NCI-H1436 treated with DMSO at 0.1 percent for 48 hours (cell line): ENCODE measurements around the gene SNX33.
"Not testable (repeated sequence)": the region's sequence is repeated elsewhere in the genome, so short reads cannot be mapped to it uniquely, and the experiment has no call there.

ENCODE experiments used
- DNase-seq: peaks from one replicate; lab custom pipeline; 2025; lab: John Stamatoyannopoulos, UW

Gene SNX33, protein sequence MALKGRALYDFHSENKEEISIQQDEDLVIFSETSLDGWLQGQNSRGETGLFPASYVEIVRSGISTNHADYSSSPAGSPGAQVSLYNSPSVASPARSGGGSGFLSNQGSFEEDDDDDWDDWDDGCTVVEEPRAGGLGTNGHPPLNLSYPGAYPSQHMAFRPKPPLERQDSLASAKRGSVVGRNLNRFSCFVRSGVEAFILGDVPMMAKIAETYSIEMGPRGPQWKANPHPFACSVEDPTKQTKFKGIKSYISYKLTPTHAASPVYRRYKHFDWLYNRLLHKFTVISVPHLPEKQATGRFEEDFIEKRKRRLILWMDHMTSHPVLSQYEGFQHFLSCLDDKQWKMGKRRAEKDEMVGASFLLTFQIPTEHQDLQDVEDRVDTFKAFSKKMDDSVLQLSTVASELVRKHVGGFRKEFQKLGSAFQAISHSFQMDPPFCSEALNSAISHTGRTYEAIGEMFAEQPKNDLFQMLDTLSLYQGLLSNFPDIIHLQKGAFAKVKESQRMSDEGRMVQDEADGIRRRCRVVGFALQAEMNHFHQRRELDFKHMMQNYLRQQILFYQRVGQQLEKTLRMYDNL

DNA sequence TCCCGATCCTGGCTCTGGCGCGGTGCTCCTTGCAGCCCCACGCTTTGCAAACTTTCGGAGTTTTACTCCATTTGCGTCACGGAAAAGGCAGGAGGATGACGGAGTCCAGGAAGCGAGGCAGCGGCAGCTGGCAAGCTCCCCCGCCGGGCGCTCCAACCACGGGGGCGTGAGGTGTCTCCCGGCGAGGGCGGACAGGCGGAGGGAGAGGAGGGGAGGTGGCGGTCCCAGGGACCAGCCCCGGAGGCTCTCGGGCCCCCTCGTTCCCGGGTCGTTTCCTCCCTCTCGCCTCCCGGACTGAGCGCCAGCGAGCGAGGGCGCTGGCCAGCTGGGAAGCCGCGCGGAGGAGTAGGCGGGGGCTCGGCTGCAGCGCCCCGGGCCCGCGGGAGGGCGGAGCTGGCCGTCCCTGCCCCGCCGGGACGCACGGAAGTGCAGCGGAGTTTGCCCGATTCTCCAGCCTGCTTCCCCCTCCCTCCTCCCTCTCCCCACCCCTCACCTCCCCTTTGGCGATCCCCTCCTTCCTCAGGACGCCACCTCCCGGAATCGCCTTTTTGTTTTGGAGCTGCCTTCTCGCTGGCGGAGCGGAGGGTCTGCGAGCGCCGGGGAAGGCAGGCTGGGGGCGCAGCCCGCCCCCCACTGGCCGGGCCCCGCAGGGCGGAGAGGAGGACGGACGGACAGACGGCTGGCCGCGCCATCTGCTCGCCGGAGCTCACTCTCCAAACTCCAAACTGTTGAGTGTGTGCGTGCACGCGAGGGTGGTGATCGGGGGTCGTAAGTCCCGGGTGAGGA lies at the start of gene SNX33:
TSS of gene SNX33 (plus strand) at position 543 of the 786 bp plus-strand sequence. CDS start 1,191 bp downstream, outside the sequence.
- no peak for DNase-seq

DNA sequence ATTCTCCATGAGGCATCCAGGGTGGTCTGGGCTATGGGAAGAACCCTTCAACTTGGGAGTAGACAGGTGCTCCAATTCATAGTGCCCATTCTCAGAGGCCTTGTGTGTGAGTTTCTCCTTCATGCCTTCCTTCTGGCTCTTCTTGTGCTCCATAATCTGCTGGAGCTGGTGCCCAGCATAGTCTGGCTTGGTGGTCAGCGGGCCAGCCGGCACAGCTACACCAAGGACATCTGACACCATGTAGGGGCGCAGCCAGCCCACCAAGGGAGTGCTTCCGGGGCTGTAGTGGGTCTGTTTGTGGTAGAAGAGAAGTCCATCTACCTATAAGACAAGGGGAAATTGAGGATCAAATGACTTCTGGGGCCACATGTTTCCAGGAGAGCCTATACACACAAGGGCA lies 49.4 kb upstream of the SNX33 start:
- no peak for DNase-seq

DNA sequence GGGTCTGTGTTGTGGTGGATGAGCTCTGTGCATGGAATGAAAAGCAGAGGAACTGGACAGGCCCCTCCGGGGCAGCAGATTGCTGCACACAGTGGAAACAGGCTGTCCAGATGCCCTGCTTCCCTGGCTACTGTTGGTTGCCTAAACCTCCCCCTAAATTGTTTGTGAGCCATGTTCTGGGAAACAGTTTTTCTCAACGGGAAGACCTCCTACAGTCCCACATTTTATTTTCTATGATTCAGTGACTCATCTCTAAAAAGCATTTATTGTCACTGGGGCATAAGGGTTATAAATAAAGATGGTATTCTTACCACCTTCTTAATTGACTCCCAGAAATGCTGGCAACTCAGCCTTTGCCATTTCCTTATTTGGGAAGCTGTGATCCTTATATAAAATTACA lies 48.3 kb upstream of the SNX33 start:
- no peak for DNase-seq

DNA sequence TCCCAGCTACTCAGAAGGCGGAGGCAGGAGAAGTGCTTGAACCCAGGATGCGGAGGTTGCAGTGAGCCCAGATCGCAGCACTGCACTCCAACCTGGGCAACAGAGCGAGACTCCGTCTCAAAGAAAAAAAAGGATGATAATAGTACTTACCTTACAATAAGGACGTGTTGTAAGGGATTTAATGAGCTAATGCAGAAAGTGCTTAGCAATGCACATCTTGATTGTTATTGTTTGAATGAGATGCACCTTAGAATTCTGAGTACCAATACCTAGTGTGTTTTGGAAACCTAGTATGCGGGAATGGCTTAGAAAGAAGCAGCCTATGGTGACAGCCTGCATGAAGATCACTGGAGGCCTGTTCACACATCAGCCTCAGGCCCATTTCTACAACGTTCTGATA lies 41.7 kb upstream of the SNX33 start:
- no peak for DNase-seq

DNA sequence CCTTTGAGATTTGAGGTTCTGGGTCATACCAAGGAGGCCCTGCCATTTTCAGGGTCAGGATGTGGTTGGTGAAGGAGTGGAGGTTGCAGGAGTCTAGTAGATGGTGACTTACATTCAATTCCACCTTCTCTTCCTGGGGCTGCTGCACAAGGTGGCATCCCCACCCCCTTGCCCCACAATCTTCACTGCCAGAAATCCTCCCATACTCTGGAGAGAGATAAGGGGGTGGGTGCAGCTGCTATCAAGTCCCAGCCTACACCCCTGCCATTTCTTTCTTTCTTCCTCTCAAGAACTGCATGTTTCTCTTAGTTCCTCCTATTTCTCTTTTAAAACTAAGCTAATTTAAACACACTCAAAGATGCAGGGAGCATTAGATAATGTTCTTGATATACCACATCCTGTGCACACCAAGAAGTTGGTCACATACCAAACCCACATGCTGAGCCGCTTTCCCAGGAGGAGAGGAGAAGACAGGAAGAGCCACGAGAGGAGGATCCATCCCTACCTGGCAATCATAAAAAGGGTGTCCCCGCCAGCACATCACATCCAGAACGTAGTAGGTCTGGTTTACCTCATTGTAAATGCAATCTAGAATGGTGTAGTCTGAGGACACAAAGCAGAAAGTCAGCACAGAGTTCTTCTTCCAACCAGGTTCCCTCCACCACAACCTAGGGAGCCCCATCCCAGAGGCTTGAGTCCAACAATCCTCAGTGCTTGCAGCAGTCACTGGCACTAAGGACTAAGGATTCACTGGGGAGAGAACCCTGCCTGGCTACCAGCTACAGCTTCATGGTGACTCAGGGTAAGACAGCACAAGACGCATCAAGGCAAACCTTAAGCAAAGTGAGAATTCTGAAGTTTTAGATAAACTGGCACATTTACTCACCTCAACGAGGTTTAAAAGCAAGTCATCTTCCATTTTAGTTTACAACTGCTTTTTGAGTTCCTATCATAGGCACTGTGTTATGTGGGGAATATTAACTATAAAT lies 40.7 kb upstream of the SNX33 start:
- DNase-seq, result no peak

DNA sequence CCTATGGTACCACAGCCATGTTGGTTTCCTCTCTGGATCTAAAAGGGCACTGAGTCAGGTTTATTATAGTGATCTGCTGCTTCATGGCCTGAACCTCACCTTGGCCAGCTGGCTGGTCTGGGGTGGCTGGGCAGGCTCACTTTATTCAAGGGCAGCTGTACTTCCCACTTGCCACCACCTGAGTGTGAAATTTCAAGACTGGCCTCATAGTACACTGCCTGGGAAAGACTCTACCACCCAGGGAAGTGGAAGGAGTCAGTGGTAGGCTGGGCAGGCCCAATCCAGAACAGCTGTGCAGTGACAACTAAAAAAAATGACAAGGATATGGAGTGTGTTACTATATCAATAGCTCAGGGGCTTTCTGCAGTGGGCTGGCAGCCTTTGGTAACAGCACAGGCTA lies 30.9 kb upstream of the SNX33 start:
- no peak for DNase-seq

DNA sequence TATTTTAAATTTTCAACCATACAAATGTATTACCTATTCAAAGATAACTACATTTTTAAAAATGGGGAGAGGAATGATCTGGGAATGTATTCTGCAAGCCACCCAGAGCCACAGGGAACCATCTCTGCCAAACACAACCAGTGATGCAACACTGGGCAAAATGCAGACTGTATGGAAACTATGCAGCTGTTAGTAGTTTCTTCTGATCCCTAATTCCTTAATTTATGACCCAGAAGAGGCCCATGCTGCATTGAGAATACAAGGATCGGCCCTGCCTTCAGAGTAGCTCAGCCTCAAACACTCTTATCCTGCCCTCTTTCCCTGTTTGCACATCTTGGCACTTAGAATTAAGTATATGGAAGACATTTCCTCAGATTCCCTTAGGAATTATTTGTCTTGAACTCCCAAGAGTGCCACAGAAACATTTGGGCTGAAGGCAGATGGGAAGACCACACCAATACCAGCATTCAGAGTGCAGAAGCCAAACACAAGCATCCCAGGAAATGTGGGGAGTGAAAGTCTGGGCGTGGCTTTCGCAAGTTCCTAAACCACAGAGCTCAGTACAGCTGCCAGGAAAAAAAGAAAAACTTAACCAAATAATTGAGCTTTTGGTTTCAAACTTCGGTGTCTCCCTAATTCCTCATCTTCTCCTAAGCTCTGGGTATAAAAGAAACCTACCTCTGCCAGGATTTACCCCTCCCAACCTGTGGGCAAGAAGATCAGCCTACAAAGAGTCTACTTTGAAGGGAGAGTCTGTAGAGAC lies 27.5 kb upstream of the SNX33 start:
- DNase-seq, result no peak

DNA sequence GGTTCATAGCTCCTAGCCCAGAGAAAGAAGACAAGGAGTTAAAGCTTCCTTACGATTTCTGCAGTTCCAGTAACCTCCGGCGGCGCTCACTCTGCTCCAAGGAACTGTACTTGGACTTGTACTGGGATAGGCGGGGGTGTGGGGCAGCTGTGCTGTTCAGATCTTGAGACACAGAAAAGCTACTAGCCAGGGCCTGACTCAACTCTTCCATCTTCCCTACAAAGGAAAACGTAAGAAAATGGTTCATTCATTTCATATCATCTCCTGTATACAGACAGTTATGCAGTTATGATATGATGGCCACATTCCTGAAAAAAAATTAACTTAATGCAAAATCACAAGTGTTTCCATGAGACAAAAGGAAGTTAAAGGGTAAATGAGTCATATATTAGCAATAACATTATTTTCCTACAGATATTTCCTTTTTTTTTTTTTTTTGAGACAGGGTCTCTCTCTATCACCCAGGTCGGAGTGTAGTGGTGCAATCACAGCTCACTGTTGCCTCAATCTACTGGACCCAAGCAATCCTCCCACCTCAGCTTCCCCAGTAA lies 26.8 kb upstream of the SNX33 start:
- no peak for DNase-seq

DNA sequence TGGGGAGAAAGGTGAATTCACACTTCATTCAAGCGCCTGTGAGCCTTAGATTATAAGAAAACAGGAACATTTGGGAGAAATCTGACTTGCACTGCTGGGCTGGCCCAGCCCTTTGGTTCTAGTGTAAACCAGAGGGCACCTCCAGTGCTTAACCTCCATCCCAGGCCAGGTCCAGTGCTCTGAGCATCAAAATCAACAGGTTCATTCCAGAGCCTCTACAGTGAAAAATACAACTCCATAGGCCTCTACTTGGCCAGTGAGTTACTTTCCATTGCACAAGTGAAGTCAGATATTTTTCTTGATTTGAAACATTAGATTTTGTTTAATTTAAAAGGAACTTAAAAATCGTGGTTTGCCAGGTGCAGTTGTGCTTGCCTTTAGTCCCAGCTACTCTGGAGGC lies 25.2 kb upstream of the SNX33 start:
- no peak for DNase-seq

DNA sequence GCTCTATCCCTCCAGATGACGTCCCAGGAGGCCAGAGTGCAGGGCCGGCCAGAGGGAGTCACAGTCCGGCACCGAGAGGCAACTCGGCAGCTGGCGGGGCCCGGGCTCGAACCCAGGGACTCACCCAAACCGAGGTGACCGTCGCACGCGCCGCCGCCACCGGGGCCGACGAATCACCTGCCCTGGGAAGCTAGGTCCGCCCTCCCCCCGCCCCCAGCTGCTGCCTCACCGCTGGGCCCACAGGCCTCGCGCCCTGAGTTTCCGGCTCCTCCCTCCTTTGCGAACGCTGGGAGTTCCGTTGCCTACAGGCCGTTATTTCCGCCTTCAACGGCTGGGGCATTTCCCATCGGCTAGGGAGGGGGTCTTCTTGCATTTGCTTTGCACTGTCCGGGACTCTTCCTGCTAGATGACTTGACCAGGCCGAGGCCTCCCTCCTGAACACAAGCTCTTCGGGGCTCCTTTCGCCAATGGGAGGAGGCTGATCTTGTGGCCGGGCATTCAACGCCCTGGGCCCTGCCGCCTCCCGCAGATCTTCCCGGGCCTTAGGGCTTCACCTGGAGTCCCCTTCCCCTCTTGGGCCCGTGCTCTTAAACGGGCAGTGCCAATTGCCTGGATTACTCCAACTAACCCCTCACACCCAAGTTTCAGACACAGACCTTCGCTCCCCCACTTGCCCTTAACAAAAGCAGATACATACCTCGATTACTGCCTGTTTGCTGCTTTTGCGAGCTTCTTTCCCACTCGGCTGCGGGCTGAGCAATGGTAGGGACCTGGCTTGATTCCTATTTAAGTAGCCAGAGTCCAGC lies 22.0 kb upstream of the SNX33 start, which contains the start of gene SNUPN:
TSS of gene SNUPN (minus strand) at position 184 of the 806 bp plus-strand sequence. CDS start 4,674 bp downstream, outside the sequence.
- DNase-seq, result peak; percentile 61

DNA sequence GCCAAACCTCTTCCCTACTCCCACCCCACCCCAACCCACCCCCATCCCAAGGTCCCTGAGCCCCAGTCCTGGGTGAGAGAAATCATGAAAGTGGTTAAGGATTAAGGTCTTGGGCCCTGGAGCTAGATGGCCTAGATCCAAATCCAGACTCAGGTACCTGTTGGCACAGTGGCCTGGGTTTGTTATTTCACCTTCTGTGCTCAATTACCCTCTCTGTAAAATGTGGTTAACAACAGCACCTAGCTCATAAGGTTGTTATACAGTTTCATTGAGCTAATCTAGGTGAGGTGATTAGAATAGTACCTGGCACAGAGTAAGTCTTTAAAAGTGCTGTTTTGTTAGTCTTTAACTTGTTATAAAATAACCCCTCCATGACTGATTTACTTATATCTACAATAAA lies 15.8 kb upstream of the SNX33 start:
- DNase-seq, result no peak

DNA sequence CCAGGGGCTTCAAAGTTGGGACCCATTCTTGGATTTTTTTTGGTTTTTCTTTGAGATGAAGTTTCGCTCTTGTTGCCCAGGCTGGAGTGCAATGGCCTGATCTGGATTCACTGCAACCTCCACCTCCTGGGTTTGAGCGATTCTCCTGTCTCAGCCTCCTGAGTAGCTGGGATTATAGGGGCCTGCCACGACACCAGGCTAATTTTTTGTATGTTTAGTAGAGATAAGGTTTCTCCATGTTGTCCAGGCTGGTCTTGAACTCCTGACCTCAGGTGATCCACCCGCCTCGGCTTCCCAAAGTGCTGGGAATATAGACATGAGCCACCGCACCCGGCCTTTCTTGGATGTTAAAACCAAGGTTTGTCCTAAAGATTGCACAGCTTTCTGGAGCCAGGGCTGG lies 13.8 kb upstream of the SNX33 start:
- DNase-seq, result not testable (repeated sequence)

DNA sequence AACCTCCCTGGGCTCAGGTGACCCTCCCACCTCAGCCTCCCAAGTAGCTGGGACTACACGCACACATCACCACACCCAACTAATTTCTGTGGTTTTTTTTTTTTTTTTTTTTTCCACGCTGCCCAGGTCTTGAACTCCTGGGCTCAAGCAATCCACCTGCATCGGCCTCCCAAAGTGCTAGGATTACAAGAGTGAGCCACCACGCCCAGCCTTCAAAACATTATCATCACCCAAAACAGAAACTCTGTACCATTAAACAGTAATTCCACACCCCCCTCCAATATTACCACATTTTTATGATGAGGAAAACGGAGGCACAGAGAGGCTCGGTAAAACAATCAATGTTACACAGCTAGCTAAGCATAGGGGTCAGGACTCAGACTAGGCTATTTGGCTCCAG lies 11.7 kb upstream of the SNX33 start:
- DNase-seq, result no peak

DNA sequence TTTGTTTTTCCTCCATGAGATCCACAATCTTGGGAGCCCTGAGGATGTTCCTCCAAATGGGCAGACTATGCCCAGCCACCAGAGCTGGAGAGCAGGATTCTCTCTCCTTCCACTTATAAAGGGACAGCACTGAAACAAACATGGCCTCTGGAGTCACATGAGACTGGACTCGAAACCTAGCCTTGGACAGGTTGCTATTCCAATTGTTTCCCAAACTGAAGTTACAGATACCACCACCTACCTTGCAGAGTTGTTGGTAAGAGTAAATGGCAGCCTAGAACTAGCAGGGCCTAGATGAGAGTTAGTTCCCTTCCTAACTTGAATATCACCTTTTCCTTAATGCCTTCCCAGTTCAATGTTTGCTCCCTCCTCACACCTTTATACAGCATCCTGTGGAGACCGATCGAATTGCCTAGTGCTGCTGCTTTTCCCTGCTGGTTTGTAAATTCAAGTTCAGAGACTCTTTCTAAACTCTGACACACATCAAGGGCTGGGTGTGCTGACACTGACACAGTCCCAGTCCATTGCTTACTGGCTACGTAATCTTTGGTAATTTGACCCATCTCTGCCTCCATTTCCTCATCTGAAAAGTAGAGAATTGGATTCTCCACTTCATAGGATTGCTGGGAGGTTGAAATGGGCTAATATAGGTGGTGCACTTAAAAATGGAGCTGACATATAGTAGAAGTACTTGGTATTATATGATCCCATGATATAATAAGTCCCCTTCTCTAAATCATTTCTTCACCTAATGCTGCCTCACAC lies 10.3 kb upstream of the SNX33 start:
- no peak for DNase-seq

DNA sequence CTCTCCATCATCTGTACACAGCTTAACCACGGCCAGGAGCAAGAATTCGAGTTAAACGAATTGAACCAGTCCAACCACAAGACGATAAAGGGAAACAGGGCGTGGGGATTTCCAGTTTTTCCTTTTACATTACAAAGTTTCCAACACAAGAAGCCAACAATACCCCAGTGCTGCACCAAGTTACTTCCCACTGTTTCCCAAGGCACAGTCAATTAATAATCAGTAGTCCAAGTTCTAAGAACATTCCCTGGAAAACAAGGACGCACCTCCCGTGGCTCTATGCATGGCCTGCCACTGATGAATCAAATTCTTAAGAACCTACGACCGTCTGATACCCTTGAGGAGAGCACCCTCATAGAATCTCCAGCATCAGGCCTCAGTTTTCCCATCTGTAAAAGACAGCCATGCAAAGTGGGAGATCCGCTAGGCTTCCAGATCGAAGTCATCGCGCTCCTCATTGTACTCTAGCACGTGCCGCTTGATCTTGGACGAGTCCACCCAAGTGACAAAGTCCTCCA lies 8.5 kb upstream of the SNX33 start:
- DNase-seq, result no peak

DNA sequence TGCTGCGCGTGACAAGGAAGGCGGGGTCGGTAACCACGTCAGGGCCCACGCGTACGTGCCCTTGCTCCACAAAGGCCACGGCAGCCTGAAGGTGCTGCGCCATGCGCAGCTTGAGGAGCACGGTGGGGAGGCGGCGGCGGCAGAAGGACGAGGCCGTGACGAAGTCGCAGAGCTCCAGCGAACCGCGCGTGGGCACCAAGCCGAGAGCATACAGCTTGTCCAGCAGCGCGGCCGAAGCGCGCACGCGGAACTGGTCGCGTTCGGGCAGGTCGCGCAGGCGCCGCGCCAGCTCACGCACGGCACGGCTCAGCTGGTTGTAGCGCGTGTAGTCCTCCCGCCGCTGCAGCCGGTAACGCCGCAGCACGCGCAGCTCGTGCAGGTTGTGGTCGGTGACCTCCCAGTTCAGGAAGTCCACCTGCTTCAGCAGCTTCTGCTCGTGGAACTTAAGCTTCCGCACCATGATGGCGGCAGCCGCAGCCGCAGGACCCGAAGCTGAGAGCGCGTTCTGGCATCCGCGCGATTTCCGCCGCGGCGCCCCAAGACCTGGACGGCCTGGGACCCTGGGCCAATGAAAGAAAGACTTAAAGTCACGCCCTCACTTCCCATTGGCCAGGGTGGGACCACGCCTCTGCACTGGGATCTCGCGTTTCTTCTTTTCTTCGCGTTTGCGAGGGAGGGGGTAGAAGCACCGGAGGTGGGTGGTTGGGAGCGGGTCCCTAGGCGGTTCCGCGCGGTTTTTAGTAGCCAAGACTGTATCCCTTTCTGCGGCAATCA lies 7.8 kb upstream of the SNX33 start, which contains the start of gene IMP3:
TSS of gene IMP3 (minus strand) at position 516 of the 774 bp plus-strand sequence. CDS start at position 460, 56 bp downstream.
- peak; percentile 94 for DNase-seq

DNA sequence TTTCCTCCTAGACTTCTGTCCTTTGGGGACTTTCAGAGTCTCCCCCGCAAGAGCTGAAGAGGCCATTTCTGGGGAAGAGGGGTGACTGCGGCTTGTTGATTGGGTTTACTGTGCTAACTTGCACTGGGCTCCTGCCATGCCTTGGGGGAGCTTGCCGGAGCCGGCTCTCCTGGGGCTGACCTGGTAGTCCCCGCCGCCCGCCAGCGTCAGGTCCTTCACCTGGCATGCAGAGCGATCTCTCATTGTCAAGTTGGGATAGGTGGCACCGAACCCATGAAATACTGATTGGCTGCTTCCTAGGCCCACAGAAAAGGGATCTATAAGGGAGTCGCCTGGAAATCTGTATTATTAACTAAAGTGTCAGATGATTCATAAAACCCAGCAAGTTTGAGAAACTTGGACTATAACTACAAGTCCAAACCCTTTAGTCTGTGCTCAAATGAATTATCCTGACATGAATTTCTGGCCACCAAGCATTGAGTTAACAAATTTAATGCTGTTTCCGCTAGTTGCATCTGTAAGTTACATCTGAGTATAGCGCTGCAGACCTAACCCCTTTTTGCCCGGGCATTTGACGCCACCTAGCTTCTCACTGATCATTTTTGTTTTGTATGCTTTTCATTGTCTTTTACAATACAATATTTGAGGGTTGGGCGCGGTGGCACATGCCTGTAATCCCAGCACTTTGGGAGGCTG lies 7.1 kb upstream of the SNX33 start:
- peak; percentile 60 for DNase-seq
